Keratinocyte (primary cell): ENCODE measurements around the gene CRISP3. TPM values are rescaled to one million over a fixed set of nuclear protein-coding genes. Genes with fewer than 3 reads are reported as not detected.

Experiments
- DNase-seq: peaks from one replicate; pipeline ENCODE4 v3.0.0-alpha.2; 2011; ENCODE audit warnings: low read depth, missing footprints, low spot score
- FAIRE-seq: peaks from 2 replicates; lab custom pipeline; 2011; peaks lifted over from hg19 to GRCh38; lab: Jason Lieb, UNC
- H2AFZ ChIP-seq: 2 replicates; pipeline ENCODE4 v1.6.0; 2012; ENCODE audit warnings: low read length, control low read depth, inconsistent platforms; ENCODE audit not compliant: control insufficient read depth
- H3K27ac ChIP-seq: 2 replicates; pipeline ENCODE4 v1.5.1; 2011; ENCODE audit warnings: low read length; ENCODE audit not compliant: control insufficient read depth, insufficient read depth
- H3K27me3 ChIP-seq: 3 replicates; pipeline ENCODE4 v1.6.0; 2011; ENCODE audit warnings: low read length; ENCODE audit not compliant: control insufficient read depth, insufficient read depth; ENCODE audit errors: extremely low read depth
- H3K36me3 ChIP-seq, 2 experiments: 2 replicates in 1 of 2; 3 replicates in 1 of 2; pipeline ENCODE4 v1.5.1; 2011; ENCODE audit warnings: low read length in 2 of 2, mild to moderate bottlenecking in 1 of 2; ENCODE audit not compliant: control insufficient read depth in 2 of 2, insufficient read depth in 2 of 2; ENCODE audit errors: extremely low read depth in 1 of 2
- H3K4me1 ChIP-seq: 3 replicates; pipeline ENCODE4 v1.5.1; 2011; ENCODE audit warnings: low read length; ENCODE audit not compliant: control insufficient read depth, insufficient read depth; ENCODE audit errors: extremely low read depth
- H3K4me2 ChIP-seq: 3 replicates; pipeline ENCODE4 v1.6.0; 2011; ENCODE audit warnings: low read depth, low read length; ENCODE audit not compliant: control insufficient read depth, insufficient read depth; ENCODE audit errors: extremely low read depth
- H3K4me3 ChIP-seq, 3 experiments: fragments of 200-600 bp in 1 of 3; sonication (generic) in 1 of 3; 2 replicates in 2 of 3; 3 replicates in 1 of 3; pipeline ENCODE4 v1.5.1; 2011 to 2016; ENCODE audit warnings: low read length in 3 of 3, mild to moderate bottlenecking in 3 of 3, control low read depth in 2 of 3, inconsistent platforms in 1 of 3, low read depth in 1 of 3, mixed read lengths in 1 of 3, mixed run types in 1 of 3, moderate library complexity in 1 of 3; ENCODE audit not compliant: control insufficient read depth in 2 of 3, insufficient read depth in 2 of 3; ENCODE audit errors: extremely low read depth in 1 of 3
- H3K79me2 ChIP-seq: 2 replicates; pipeline ENCODE4 v1.6.0; 2012; ENCODE audit warnings: low read length; ENCODE audit not compliant: control insufficient read depth, insufficient read depth
- H3K9ac ChIP-seq: 3 replicates; pipeline ENCODE4 v1.6.0; 2011; ENCODE audit warnings: low read length; ENCODE audit not compliant: control insufficient read depth, insufficient read depth; ENCODE audit errors: extremely low read depth
- H3K9me1 ChIP-seq: 3 replicates; pipeline ENCODE4 v1.6.0; 2011; ENCODE audit warnings: low read length; ENCODE audit not compliant: control insufficient read depth, insufficient read depth; ENCODE audit errors: extremely low read depth
- H3K9me3 ChIP-seq: 2 replicates; pipeline ENCODE4 v1.5.1; 2012; ENCODE audit warnings: low read depth, low read length; ENCODE audit not compliant: control insufficient read depth
- H4K20me1 ChIP-seq: 3 replicates; pipeline ENCODE4 v1.6.0; 2011; ENCODE audit warnings: low read length; ENCODE audit not compliant: control insufficient read depth, insufficient read depth; ENCODE audit errors: extremely low read depth
- EZH2 ChIP-seq: IDR thresholded peaks from one replicate; pipeline ENCODE4 v1.6.1; 2012; ENCODE audit warnings: inconsistent platforms, mild to moderate bottlenecking, low read length, moderate library complexity
- dilution Hi-C: fragments of 300-500 bp; cut with MboI; formaldehyde crosslinking; loops from one replicate; pipeline ENCODE4 v1.7.0; 2020; ENCODE audit warnings: low sequenced_read_pairs; ENCODE audit not compliant: extremely low pct_ligation_motif_present
- polyA plus RNA-seq, 5 experiments: library from polyadenylated mRNA; depleted of rRNA in 3 of 5; stranded (reverse) in 3 of 5; stranded (forward) in 1 of 5; unstranded in 1 of 5; fragments of >200 nt; gene quantifications; 1 replicate in 1 of 5; 2 replicates in 3 of 5; 3 replicates in 1 of 5; pipeline versions ENCODE4 v1.2.1 to v1.2.3, GENCODE V29; 2011 to 2012; ENCODE audit warnings: missing spikeins in 2 of 5, low read depth in 1 of 5, low replicate concordance in 1 of 5
- TF ChIP-seq, protein P1 (sequence below), 3 experiments: IDR thresholded peaks in 1 of 3; conservative IDR thresholded peaks in 1 of 3; optimal IDR thresholded peaks in 1 of 3; 2 replicates in 2 of 3; 3 replicates in 1 of 3; pipeline versions ENCODE3 to v1.5.1; 2011; ENCODE audit warnings: low read length in 3 of 3, mild to moderate bottlenecking in 3 of 3, moderate library complexity in 2 of 3, control low read depth in 1 of 3, inconsistent platforms in 1 of 3; ENCODE audit not compliant: insufficient read depth in 2 of 3; ENCODE audit errors: extremely low read depth in 1 of 3

The CRISP3 gene
- polyA plus RNA-seq, 1 donor (not counting 4 experiments of a cell fraction or from before 2014, with no cell fraction given): 0.04 TPM

DNA sequence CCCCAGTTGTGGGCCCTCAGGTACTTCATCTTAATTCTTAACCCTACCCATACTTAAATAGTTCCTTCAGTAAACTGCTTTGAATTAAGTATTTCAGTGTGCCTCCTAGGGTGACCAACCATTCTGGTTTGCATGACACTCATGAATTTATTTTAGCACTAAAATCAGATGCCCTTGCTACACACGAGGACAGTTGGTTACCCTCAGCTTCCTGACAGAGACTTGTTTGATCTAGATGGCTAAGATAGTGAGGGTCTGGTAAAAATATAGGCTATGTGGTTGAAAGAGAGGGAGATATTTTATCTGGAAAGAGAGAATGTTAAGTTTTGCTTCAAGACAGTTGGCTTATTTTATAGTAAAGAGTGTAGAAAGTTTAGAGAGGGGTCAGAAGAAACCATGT, 32.3 kb upstream of the CRISP3 start:
- Histone ChIP-seq H3K27me3 (no peaks in the 10 kb centered on the region), H3K4me3 (no peak overlapping the region), H3K4me2 (no peak overlapping the region), H4K20me1 (no peaks in the 10 kb centered on the region), H3K36me3 (no peaks in the 10 kb centered on the region), H3K9ac (no peak overlapping the region), H3K9me3 (no peaks in the 10 kb centered on the region), H3K9me1 (no peaks in the 10 kb centered on the region), H3K4me1 (no peaks in the 10 kb centered on the region), H3K27ac (no peak overlapping the region), H2AFZ (no peak overlapping the region), H3K79me2 (no peaks in the 10 kb centered on the region)
- dilution Hi-C loops: no loop called here
- no peak for TF ChIP-seq EZH2
- TF ChIP-seq, protein P1, sequence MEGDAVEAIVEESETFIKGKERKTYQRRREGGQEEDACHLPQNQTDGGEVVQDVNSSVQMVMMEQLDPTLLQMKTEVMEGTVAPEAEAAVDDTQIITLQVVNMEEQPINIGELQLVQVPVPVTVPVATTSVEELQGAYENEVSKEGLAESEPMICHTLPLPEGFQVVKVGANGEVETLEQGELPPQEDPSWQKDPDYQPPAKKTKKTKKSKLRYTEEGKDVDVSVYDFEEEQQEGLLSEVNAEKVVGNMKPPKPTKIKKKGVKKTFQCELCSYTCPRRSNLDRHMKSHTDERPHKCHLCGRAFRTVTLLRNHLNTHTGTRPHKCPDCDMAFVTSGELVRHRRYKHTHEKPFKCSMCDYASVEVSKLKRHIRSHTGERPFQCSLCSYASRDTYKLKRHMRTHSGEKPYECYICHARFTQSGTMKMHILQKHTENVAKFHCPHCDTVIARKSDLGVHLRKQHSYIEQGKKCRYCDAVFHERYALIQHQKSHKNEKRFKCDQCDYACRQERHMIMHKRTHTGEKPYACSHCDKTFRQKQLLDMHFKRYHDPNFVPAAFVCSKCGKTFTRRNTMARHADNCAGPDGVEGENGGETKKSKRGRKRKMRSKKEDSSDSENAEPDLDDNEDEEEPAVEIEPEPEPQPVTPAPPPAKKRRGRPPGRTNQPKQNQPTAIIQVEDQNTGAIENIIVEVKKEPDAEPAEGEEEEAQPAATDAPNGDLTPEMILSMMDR (optimal IDR thresholded peaks at IDR 0.05 in 1 of 3, IDR thresholded peaks at IDR 0.05 in 1 of 3, conservative IDR thresholded peaks at IDR 0.05 in 1 of 3; ENCODE audit: extremely low read depth in 1 of 3, insufficient read depth in 2 of 3, low read length in 3 of 3): no peak
- FAIRE-seq (no peak), DNase-seq (no peak)

DNA sequence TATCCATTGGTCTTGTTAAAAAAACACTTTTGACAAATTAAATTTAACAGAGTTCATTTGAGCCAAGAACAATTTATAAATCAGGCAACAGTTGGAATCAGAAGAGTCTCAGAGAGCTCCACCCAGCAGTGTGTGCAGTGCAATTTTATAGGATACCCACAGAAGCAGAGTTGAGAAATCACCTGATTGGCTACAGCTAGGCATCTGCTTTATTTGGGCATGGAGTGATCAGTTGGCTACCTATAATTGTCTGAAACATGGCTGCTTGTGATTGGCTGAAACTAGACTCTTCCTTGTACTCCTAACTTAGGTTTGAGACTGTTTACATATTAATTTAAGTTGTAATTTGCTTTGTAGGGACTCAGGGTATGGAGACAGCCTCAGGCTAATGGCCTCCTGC, 30.9 kb upstream of the CRISP3 start:
- dilution Hi-C loops: no loop called here
- no peak for FAIRE-seq

More for the DNA sequence above, 30.9 kb upstream of the CRISP3 start:
- Histone ChIP-seq H3K27ac (no peak overlapping the region), H3K4me1 (no peaks in the 10 kb centered on the region), H3K9ac (no peak overlapping the region), H3K4me3 (no peak overlapping the region), H3K9me3 (no peaks in the 10 kb centered on the region), H3K9me1 (no peaks in the 10 kb centered on the region), H3K27me3 (no peaks in the 10 kb centered on the region), H2AFZ (no peak overlapping the region), H3K4me2 (no peak overlapping the region), H4K20me1 (no peaks in the 10 kb centered on the region), H3K79me2 (no peaks in the 10 kb centered on the region), H3K36me3 (no peaks in the 10 kb centered on the region)
- DNase-seq: no peak
- TF ChIP-seq, protein P1 (optimal IDR thresholded peaks at IDR 0.05 in 1 of 3, IDR thresholded peaks at IDR 0.05 in 1 of 3, conservative IDR thresholded peaks at IDR 0.05 in 1 of 3; ENCODE audit: extremely low read depth in 1 of 3, insufficient read depth in 2 of 3, low read length in 3 of 3): no peak
- no peak for TF ChIP-seq EZH2
